GM12878 (cell line): ENCODE data around the gene MLF1. TPM values are rescaled to one million over a fixed set of nuclear protein-coding genes. Genes with fewer than 3 reads are reported as not detected.

Source experiments
- ATAC-seq: fragments of 200-7000 bp; cut with Tn5 transposase; 3 replicates; pipeline ENCODE4 v1.9.1; 2020; ENCODE audit warnings: mild to moderate bottlenecking, moderate library complexity
- BruUV-seq: library from RNA; stranded (reverse); fragments of 400-500 nt; replicated peaks from 2 replicates; lab custom pipeline; 2021; lab: Mats Ljungman, UMichigan
- CTCF ChIA-PET: fragments of 300-600 bp; sonication (Branson Sonifier 250); formaldehyde crosslinking; extraction: SDS; loops from one replicate; lab custom pipeline; 2021; ENCODE audit warnings: inconsistent platforms; lab: Yijun Ruan, JAX
- POLR2A ChIA-PET: fragments of 350-600 bp; formaldehyde crosslinking; extraction: SDS; loops from one replicate; lab custom pipeline; 2021; ENCODE audit warnings: inconsistent platforms; lab: Charles Lee
- RAD21 ChIA-PET: fragments of 300-600 bp; sonication (Branson Sonifier 250); formaldehyde crosslinking; loops from one replicate; lab custom pipeline; 2023; ENCODE audit warnings: antibody characterized with exemption; ENCODE audit not compliant: unreplicated experiment; lab: Charles Lee
- SMC1A ChIA-PET: fragments of 300-600 bp; sonication (Branson Sonifier 250); formaldehyde crosslinking; loops from one replicate; lab custom pipeline; 2023; ENCODE audit not compliant: unreplicated experiment, uncharacterized antibody; lab: Charles Lee
- DNase-seq: peaks from one replicate; pipeline ENCODE4 v3.0.0-alpha.2; 2011; ENCODE audit warnings: low read depth, low spot score
- FAIRE-seq: peaks from 3 replicates; lab custom pipeline; 2011; peaks lifted over from hg19 to GRCh38; lab: Jason Lieb, UNC
- H2AFZ ChIP-seq: 2 replicates; pipeline ENCODE4 v1.6.0; 2011; ENCODE audit warnings: low read depth, low read length, control low read depth; ENCODE audit not compliant: control insufficient read depth
- H3K27ac ChIP-seq: 2 replicates; pipeline ENCODE4 v1.5.1; 2011; ENCODE audit warnings: control low read depth; ENCODE audit not compliant: control insufficient read depth, insufficient read depth
- H3K27me3 ChIP-seq, 2 experiments: replicated peaks in 1 of 2; 2 replicates each; pipeline versions ENCODE4 v1.6.0 to v1.6.1; 2011; ENCODE audit warnings: low read length in 1 of 2; ENCODE audit not compliant: control insufficient read depth in 2 of 2, insufficient read depth in 2 of 2
- H3K36me3 ChIP-seq, 2 experiments: 2 replicates each; pipeline ENCODE4 v1.5.1; 2011; ENCODE audit warnings: low read length in 1 of 2; ENCODE audit not compliant: control insufficient read depth in 2 of 2, insufficient read depth in 2 of 2
- H3K4me1 ChIP-seq: 2 replicates; pipeline ENCODE4 v1.6.1; 2011; ENCODE audit warnings: mild to moderate bottlenecking, low read length, moderate library complexity, mixed read lengths; ENCODE audit not compliant: control insufficient read depth, insufficient read depth
- H3K4me2 ChIP-seq: 2 replicates; pipeline ENCODE4 v1.6.0; 2011; ENCODE audit warnings: control low read depth; ENCODE audit not compliant: control insufficient read depth, insufficient read depth
- H3K4me3 ChIP-seq: fragments of 200-600 bp; sonication (generic); 2 replicates; pipeline ENCODE4 v1.5.1; 2016
- H3K79me2 ChIP-seq: 2 replicates; pipeline ENCODE4 v1.6.0; 2011; ENCODE audit warnings: low read length; ENCODE audit not compliant: control insufficient read depth, insufficient read depth
- H3K9ac ChIP-seq: 2 replicates; pipeline ENCODE4 v1.8.0; 2011; ENCODE audit warnings: low read length, control low read depth, mixed read lengths; ENCODE audit not compliant: control insufficient read depth, insufficient read depth
- H3K9me3 ChIP-seq: replicated peaks from 3 replicates; pipeline ENCODE4 v1.5.1; 2011; ENCODE audit warnings: mild to moderate bottlenecking, low read length; ENCODE audit not compliant: control insufficient read depth, insufficient read depth
- H4K20me1 ChIP-seq: 2 replicates; pipeline ENCODE4 v1.6.0; 2011; ENCODE audit not compliant: control insufficient read depth, insufficient read depth
- DPF2 ChIP-seq: fragments of 450-650 bp; IDR thresholded peaks from 2 replicates; pipeline ENCODE4 v1.6.1; 2017; ENCODE audit warnings: mild to moderate bottlenecking
- IRF4 ChIP-seq: IDR thresholded peaks from 2 replicates; pipeline ENCODE4 v1.6.1; 2011; ENCODE audit warnings: low read depth, low read length
- JUNB ChIP-seq: IDR thresholded peaks from 2 replicates; pipeline ENCODE4 v1.6.1; 2016; ENCODE audit warnings: antibody characterized with exemption, mild to moderate bottlenecking
- KLF5 ChIP-seq: fragments of 450-650 bp; IDR thresholded peaks from 2 replicates; pipeline ENCODE4 v1.6.1; 2014; ENCODE audit warnings: mild to moderate bottlenecking; ENCODE audit not compliant: partially characterized antibody
- NR2C2 ChIP-seq: IDR thresholded peaks from 2 replicates; pipeline ENCODE4 v1.6.1; 2011; ENCODE audit warnings: borderline replicate concordance, low read depth; ENCODE audit not compliant: control insufficient read depth, insufficient read length
- RAD51 ChIP-seq: fragments of 450-650 bp; IDR thresholded peaks from 2 replicates; pipeline ENCODE4 v1.6.1; 2016; ENCODE audit warnings: moderate library complexity, mild to moderate bottlenecking, inconsistent platforms
- SMARCA5 ChIP-seq: fragments of 450-650 bp; IDR thresholded peaks from 2 replicates; pipeline ENCODE4 v1.6.1; 2017; ENCODE audit warnings: mild to moderate bottlenecking
- WGBS: methylation state at CpG from one replicate; pipeline ENCODE4 v1.1.6; 2016; ENCODE audit warnings: low lambda C conversion rate; ENCODE audit not compliant: insufficient replicate concordance, insufficient coverage; ENCODE audit errors: missing lambda C conversion rate; 5-methylcytosine and 5-hydroxymethylcytosine counted together
- in situ Hi-C: fragments of 300-500 bp; cut with MboI; formaldehyde crosslinking; loops from 9 replicates; pipeline ENCODE4 v1.14.3; 2018; ENCODE audit warnings: mixed read lengths
- intact Hi-C: fragments of 100-400 bp; cut with micrococcal nuclease; formaldehyde crosslinking; loops from one replicate; pipeline ENCODE4 v1.14.2; 2022; ENCODE audit not compliant: unreplicated experiment
- polyA plus RNA-seq, 11 experiments: library from polyadenylated mRNA; depleted of rRNA in 4 of 11; unstranded in 6 of 11; stranded (reverse) in 5 of 11; fragments of >200 nt; fragmentation: Nextera tagmentation in 4 of 11; fragmentation: Illumina TruSeq in 1 of 11; extraction: Ambion mirVana in 4 of 11; extraction: Trizol in 1 of 11; gene quantifications; 1 replicate in 1 of 11; 2 replicates in 10 of 11; pipeline versions ENCODE4 v1.2.1 to v1.2.3, GENCODE V29; 2011 to 2016; ENCODE audit warnings: inconsistent platforms in 2 of 11, missing spikeins in 2 of 11, low read depth in 1 of 11
- total RNA-seq, 4 experiments: library from RNA; depleted of rRNA in 3 of 4; stranded (reverse); fragments of >200 nt in 3 of 4; fragmentation: Illumina TruSeq in 1 of 4; extraction: Trizol in 1 of 4; gene quantifications; 2 replicates each; pipeline versions ENCODE4 v1.2.1 to v1.2.3, GENCODE V29; 2013 to 2021
- TF ChIP-seq, protein P1 (sequence below): IDR thresholded peaks from 2 replicates; pipeline ENCODE4 v1.6.1; 2012; ENCODE audit warnings: low read length, inconsistent platforms
- TF ChIP-seq, protein P2 (sequence below): fragments of 450-650 bp; conservative IDR thresholded peaks from 2 replicates; pipeline ENCODE4 v1.6.1; 2017; ENCODE audit warnings: mild to moderate bottlenecking, moderate library complexity
- TF ChIP-seq, protein P3 (sequence below): fragments of 450-650 bp; IDR thresholded peaks from 2 replicates; pipeline ENCODE4 v1.6.1; 2014; ENCODE audit warnings: mild to moderate bottlenecking
- TF ChIP-seq, protein P4 (sequence below): fragments of 450-650 bp; IDR thresholded peaks from 2 replicates; pipeline ENCODE4 v1.6.1; 2017; ENCODE audit warnings: mild to moderate bottlenecking
- TF ChIP-seq, protein P5 (sequence below): fragments of 450-650 bp; formaldehyde crosslinking; IDR thresholded peaks from 2 replicates; pipeline ENCODE4 v1.4.0; 2020; ENCODE audit warnings: mild to moderate bottlenecking, moderate library complexity

The MLF1 gene
- total and polyA plus RNA-seq, 10 of the 15 experiments (the other 5 are each of a cell fraction or from before 2014, with no cell fraction given), result 0.19 to 0.69 (median 0.40) TPM; not detected in 2

DNA sequence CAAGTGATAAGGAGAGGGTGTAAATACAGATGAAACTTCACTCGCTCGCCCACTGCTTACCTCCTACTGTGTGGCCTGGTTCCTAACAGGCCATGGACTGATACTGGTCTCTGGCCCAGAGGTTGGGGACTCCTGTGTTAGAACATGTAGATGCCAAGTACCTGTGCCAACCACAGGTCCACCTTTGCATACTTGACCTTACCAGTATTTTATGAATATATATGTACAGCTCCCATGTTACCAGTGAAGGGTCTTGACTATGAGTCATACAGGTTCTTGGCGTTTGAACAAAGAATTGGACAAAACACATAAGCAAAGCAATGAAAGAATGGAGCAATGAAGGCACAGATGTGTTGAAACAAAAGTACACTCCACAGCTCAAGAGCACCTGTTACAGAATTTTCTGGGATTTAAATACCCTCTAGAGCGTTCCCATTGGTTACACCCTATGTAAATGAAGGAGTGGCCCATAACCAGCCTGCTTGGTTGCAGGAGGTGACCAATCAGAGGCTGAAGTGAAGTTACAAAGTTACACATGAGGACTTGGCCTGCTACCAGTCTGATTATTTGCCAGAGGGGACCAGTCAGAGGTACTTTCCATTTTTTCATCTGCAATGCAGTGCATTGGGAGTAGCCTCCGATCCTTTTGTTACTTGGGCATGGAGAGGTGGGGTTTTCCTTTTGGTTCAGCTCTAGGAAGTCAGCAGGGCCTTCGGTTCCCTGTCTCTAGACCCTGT lies 71.6 kb downstream of the MLF1 start:
- Histone ChIP-seq H2AFZ (peak overlapping the region; percentile 4; the same call in 1 of the 2 replicates), H3K79me2 (peaks cover 25% of the 10 kb centered on the region), H3K4me3 (no peak overlapping the region), H3K27ac (no peak overlapping the region), H3K27me3 (no peaks in the 10 kb centered on the region), H3K4me1 (no peaks in the 10 kb centered on the region), H3K9me3 (no peaks in the 10 kb centered on the region), H3K9ac (no peak overlapping the region), H4K20me1 (no peaks in the 10 kb centered on the region), H3K4me2 (no peak overlapping the region), H3K36me3 (no peaks in the 10 kb centered on the region)
- CTCF ChIA-PET, result interaction anchor here (0.6 to 2.1 kb wide), 5 partner anchors 10 to 103 kb away, joined by 3 to 9 read pairs (median 4); no protein-coding TSS in a partner anchor
- 74% methylated on average over 6 of the region's 6 CpGs for WGBS
- no peak for FAIRE-seq
- ATAC-seq, result no peak
- SMC1A ChIA-PET, result interaction anchor here (1.3 to 1.4 kb wide), 2 partner anchors 30 to 106 kb away, joined by 3 read pairs; partner anchors contain the start of gene LXN
- RAD21 ChIA-PET, result interaction anchor here (2.7 kb wide), 1 partner anchor 103 kb away, joined by 11 read pairs; no protein-coding TSS in a partner anchor
- intact Hi-C loops, result loop anchor here (10.0 kb wide), 1 partner anchor 528 kb away; the partner anchor contains the start of gene RSRC1
- DNase-seq, result no peak
- BruUV-seq, result no TSS peak
- in situ Hi-C loops, result no loop called here
- POLR2A ChIA-PET, result no interaction called here
- TF ChIP-seq KLF5, result no peak
- TF ChIP-seq, protein P1, sequence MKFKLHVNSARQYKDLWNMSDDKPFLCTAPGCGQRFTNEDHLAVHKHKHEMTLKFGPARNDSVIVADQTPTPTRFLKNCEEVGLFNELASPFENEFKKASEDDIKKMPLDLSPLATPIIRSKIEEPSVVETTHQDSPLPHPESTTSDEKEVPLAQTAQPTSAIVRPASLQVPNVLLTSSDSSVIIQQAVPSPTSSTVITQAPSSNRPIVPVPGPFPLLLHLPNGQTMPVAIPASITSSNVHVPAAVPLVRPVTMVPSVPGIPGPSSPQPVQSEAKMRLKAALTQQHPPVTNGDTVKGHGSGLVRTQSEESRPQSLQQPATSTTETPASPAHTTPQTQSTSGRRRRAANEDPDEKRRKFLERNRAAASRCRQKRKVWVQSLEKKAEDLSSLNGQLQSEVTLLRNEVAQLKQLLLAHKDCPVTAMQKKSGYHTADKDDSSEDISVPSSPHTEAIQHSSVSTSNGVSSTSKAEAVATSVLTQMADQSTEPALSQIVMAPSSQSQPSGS, result no peak
- no peak for TF ChIP-seq JUNB
- no peak for TF ChIP-seq RAD51
- TF ChIP-seq, protein P2, sequence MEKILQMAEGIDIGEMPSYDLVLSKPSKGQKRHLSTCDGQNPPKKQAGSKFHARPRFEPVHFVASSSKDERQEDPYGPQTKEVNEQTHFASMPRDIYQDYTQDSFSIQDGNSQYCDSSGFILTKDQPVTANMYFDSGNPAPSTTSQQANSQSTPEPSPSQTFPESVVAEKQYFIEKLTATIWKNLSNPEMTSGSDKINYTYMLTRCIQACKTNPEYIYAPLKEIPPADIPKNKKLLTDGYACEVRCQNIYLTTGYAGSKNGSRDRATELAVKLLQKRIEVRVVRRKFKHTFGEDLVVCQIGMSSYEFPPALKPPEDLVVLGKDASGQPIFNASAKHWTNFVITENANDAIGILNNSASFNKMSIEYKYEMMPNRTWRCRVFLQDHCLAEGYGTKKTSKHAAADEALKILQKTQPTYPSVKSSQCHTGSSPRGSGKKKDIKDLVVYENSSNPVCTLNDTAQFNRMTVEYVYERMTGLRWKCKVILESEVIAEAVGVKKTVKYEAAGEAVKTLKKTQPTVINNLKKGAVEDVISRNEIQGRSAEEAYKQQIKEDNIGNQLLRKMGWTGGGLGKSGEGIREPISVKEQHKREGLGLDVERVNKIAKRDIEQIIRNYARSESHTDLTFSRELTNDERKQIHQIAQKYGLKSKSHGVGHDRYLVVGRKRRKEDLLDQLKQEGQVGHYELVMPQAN, result no peak
- TF ChIP-seq, protein P3, sequence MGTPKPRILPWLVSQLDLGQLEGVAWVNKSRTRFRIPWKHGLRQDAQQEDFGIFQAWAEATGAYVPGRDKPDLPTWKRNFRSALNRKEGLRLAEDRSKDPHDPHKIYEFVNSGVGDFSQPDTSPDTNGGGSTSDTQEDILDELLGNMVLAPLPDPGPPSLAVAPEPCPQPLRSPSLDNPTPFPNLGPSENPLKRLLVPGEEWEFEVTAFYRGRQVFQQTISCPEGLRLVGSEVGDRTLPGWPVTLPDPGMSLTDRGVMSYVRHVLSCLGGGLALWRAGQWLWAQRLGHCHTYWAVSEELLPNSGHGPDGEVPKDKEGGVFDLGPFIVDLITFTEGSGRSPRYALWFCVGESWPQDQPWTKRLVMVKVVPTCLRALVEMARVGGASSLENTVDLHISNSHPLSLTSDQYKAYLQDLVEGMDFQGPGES, result no peak
- TF ChIP-seq SMARCA5, result no peak
- TF ChIP-seq, protein P4, sequence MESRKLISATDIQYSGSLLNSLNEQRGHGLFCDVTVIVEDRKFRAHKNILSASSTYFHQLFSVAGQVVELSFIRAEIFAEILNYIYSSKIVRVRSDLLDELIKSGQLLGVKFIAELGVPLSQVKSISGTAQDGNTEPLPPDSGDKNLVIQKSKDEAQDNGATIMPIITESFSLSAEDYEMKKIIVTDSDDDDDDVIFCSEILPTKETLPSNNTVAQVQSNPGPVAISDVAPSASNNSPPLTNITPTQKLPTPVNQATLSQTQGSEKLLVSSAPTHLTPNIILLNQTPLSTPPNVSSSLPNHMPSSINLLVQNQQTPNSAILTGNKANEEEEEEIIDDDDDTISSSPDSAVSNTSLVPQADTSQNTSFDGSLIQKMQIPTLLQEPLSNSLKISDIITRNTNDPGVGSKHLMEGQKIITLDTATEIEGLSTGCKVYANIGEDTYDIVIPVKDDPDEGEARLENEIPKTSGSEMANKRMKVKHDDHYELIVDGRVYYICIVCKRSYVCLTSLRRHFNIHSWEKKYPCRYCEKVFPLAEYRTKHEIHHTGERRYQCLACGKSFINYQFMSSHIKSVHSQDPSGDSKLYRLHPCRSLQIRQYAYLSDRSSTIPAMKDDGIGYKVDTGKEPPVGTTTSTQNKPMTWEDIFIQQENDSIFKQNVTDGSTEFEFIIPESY, result no peak
- TF ChIP-seq, protein P5, sequence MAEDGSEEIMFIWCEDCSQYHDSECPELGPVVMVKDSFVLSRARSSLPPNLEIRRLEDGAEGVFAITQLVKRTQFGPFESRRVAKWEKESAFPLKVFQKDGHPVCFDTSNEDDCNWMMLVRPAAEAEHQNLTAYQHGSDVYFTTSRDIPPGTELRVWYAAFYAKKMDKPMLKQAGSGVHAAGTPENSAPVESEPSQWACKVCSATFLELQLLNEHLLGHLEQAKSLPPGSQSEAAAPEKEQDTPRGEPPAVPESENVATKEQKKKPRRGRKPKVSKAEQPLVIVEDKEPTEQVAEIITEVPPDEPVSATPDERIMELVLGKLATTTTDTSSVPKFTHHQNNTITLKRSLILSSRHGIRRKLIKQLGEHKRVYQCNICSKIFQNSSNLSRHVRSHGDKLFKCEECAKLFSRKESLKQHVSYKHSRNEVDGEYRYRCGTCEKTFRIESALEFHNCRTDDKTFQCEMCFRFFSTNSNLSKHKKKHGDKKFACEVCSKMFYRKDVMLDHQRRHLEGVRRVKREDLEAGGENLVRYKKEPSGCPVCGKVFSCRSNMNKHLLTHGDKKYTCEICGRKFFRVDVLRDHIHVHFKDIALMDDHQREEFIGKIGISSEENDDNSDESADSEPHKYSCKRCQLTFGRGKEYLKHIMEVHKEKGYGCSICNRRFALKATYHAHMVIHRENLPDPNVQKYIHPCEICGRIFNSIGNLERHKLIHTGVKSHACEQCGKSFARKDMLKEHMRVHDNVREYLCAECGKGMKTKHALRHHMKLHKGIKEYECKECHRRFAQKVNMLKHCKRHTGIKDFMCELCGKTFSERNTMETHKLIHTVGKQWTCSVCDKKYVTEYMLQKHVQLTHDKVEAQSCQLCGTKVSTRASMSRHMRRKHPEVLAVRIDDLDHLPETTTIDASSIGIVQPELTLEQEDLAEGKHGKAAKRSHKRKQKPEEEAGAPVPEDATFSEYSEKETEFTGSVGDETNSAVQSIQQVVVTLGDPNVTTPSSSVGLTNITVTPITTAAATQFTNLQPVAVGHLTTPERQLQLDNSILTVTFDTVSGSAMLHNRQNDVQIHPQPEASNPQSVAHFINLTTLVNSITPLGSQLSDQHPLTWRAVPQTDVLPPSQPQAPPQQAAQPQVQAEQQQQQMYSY (CRISPR knock-in tag), result no peak
- TF ChIP-seq NR2C2, result no peak
- TF ChIP-seq DPF2, result no peak
- no peak for TF ChIP-seq IRF4
